HG02981 (cell line): ENCODE data around the gene CFHR4.
"Not testable (repeated sequence)": the region's sequence is repeated elsewhere in the genome, so short reads cannot be mapped to it uniquely, and the experiment has no call there.

Experiments
- ATAC-seq: cut with Tn5 transposase; IDR thresholded peaks from one replicate; pipeline ENCODE4 v1.9.1; 2021; ENCODE audit warnings: mild to moderate bottlenecking, moderate library complexity; ENCODE audit not compliant: unreplicated experiment

Gene CFHR4

GRCh38 chr1:196887515-196888239 is at the start of gene CFHR4:
Gene CFHR4, plus strand, starts transcription at chr1:196888052. Its CDS starts 99 bp downstream, at chr1:196888151.
- ATAC-seq = peak; percentile 84

- not testable (repeated sequence) for ATAC-seq
Observed at GRCh38 chr1:196849613-196850492, 38.0 kb upstream of the CFHR4 start.

- no peak for ATAC-seq
Observed at GRCh38 chr1:196856053-196856452, 31.8 kb upstream of the CFHR4 start.

GRCh38 chr1:196857188-196857587 is 30.7 kb upstream of the CFHR4 start:
- ATAC-seq = no peak

GRCh38 chr1:196858811-196859210 is 29.0 kb upstream of the CFHR4 start:
- ATAC-seq = no peak

- ATAC-seq = no peak
Observed at GRCh38 chr1:196860323-196860884, 27.4 kb upstream of the CFHR4 start.

GRCh38 chr1:196861429-196861828 is 26.4 kb upstream of the CFHR4 start:
- ATAC-seq = no peak

GRCh38 chr1:196866974-196867373 is 20.9 kb upstream of the CFHR4 start:
- ATAC-seq = no peak

GRCh38 chr1:196873385-196873784 is 14.5 kb upstream of the CFHR4 start:
- ATAC-seq = no peak

GRCh38 chr1:196875935-196876334 is 11.9 kb upstream of the CFHR4 start:
- ATAC-seq = no peak

- no peak for ATAC-seq
Observed at GRCh38 chr1:196877964-196878363, 9.9 kb upstream of the CFHR4 start.

- not testable (repeated sequence) for ATAC-seq
Observed at GRCh38 chr1:196886560-196886959, 1.3 kb upstream of the CFHR4 start.

GRCh38 chr1:196890668-196891067 is 2.8 kb downstream of the CFHR4 start:
- ATAC-seq = no peak

- ATAC-seq = no peak
Observed at GRCh38 chr1:196891251-196891650, 3.4 kb downstream of the CFHR4 start.

- ATAC-seq = no peak
Observed at GRCh38 chr1:196896355-196896754, 8.5 kb downstream of the CFHR4 start.

- ATAC-seq = no peak
Observed at GRCh38 chr1:196897158-196897828, 9.4 kb downstream of the CFHR4 start.

- ATAC-seq = peak; percentile 48
Observed at GRCh38 chr1:196902344-196902743, 14.5 kb downstream of the CFHR4 start.

GRCh38 chr1:196910215-196910614 is 22.4 kb downstream of the CFHR4 start:
- ATAC-seq = no peak

- not testable (repeated sequence) for ATAC-seq
Observed at GRCh38 chr1:196912283-196912682, 24.4 kb downstream of the CFHR4 start.

GRCh38 chr1:196926839-196927238 is 39.0 kb downstream of the CFHR4 start:
- ATAC-seq = not testable (repeated sequence)

GRCh38 chr1:196932853-196933252 is 45.0 kb downstream of the CFHR4 start:
- not testable (repeated sequence) for ATAC-seq
